Cortex of kidney (tissue), 1 donor: ENCODE results near the gene PTP4A1.
"Not testable (repeated sequence)": the region's sequence is repeated elsewhere in the genome, so short reads cannot be mapped to it uniquely, and the experiment has no call there.

ENCODE experiments used
- DNase-seq: peaks from one replicate; lab custom pipeline; 2025; lab: John Stamatoyannopoulos, UW

Gene PTP4A1

GRCh38 chr6:63582579-63583231 lies 10.4 kb downstream of the PTP4A1 start:
- DNase-seq, result no peak

GRCh38 chr6:63584125-63584514 lies 11.8 kb downstream of the PTP4A1 start:
- no peak for DNase-seq

GRCh38 chr6:63584566-63584965 lies 12.3 kb downstream of the PTP4A1 start:
- no peak for DNase-seq

GRCh38 chr6:63585652-63586051 lies 13.4 kb downstream of the PTP4A1 start:
- not testable (repeated sequence) for DNase-seq

GRCh38 chr6:63589952-63590411 lies 17.7 kb downstream of the PTP4A1 start:
- no peak for DNase-seq

- DNase-seq, result no peak
These were observed 20.6 kb downstream of the PTP4A1 start for GRCh38 chr6:63592886-63593285.

- no peak for DNase-seq
These were observed 25.1 kb downstream of the PTP4A1 start for GRCh38 chr6:63597141-63598048.

- no peak for DNase-seq
These were observed 26.1 kb downstream of the PTP4A1 start for GRCh38 chr6:63598049-63599036.

- no peak for DNase-seq
These were observed 27.0 kb downstream of the PTP4A1 start for GRCh38 chr6:63599243-63599642.

- DNase-seq, result no peak
These were observed 27.9 kb downstream of the PTP4A1 start for GRCh38 chr6:63600136-63600535.

GRCh38 chr6:63609231-63609630 lies 37.0 kb downstream of the PTP4A1 start:
- no peak for DNase-seq

GRCh38 chr6:63610944-63611343 lies 38.7 kb downstream of the PTP4A1 start:
- no peak for DNase-seq

- DNase-seq, result no peak
These were observed 39.3 kb downstream of the PTP4A1 start for GRCh38 chr6:63611560-63611959.

- DNase-seq, result no peak
These were observed 43.3 kb downstream of the PTP4A1 start for GRCh38 chr6:63615590-63615989.
